ENCODE data around the gene NUP153.
"Not testable (repeated sequence)": the region's sequence is repeated elsewhere in the genome, so short reads cannot be mapped to it uniquely, and the experiment has no call there.

Gene NUP153

GRCh38 chr6:17712576-17712975, 5.9 kb upstream of the NUP153 start:
- no peak for DNase-seq

GRCh38 chr6:17710331-17710730, 3.6 kb upstream of the NUP153 start:
- no peak for DNase-seq

- no peak for DNase-seq
Measured at GRCh38 chr6:17709476-17709875, 2.8 kb upstream of the NUP153 start.

GRCh38 chr6:17708035-17708434, 1.3 kb upstream of the NUP153 start:
- not testable (repeated sequence) for DNase-seq

- no peak for DNase-seq
Measured at GRCh38 chr6:17707371-17707651, 586 bp upstream of the NUP153 start.

GRCh38 chr6:17705778-17706579, 746 bp downstream of the NUP153 start:
- peak; percentile 92 for DNase-seq

- DNase-seq, result no peak
Measured at GRCh38 chr6:17705428-17705777, 1.3 kb downstream of the NUP153 start.

- peak; percentile 32 for DNase-seq
Measured at GRCh38 chr6:17703256-17703694, 3.5 kb downstream of the NUP153 start.

GRCh38 chr6:17700421-17701416, 6.0 kb downstream of the NUP153 start:
- no peak for DNase-seq

GRCh38 chr6:17691925-17692538, 14.7 kb downstream of the NUP153 start:
- DNase-seq, result no peak

GRCh38 chr6:17688481-17688880, 18.2 kb downstream of the NUP153 start:
- no peak for DNase-seq

- DNase-seq, result no peak
Measured at GRCh38 chr6:17687136-17687535, 19.6 kb downstream of the NUP153 start.

GRCh38 chr6:17684134-17684533, 22.6 kb downstream of the NUP153 start:
- no peak for DNase-seq

GRCh38 chr6:17683428-17683827, 23.3 kb downstream of the NUP153 start:
- no peak for DNase-seq

GRCh38 chr6:17679726-17680125, 27.0 kb downstream of the NUP153 start:
- no peak for DNase-seq

- no peak for DNase-seq
Measured at GRCh38 chr6:17677602-17678001, 29.1 kb downstream of the NUP153 start.

- DNase-seq, result no peak
Measured at GRCh38 chr6:17673543-17674254, 33.0 kb downstream of the NUP153 start.

GRCh38 chr6:17672064-17672718, 34.5 kb downstream of the NUP153 start:
- no peak for DNase-seq

- no peak for DNase-seq
Measured at GRCh38 chr6:17666646-17667045, 40.1 kb downstream of the NUP153 start.

GRCh38 chr6:17665132-17665531, 41.6 kb downstream of the NUP153 start:
- DNase-seq, result no peak

- no peak for DNase-seq
Measured at GRCh38 chr6:17663226-17663625, 43.5 kb downstream of the NUP153 start.

- DNase-seq, result no peak
Measured at GRCh38 chr6:17662585-17662984, 44.1 kb downstream of the NUP153 start.
